IPS DF 19.7 (cell line): Measurements from ENCODE around the gene PGLYRP3.
A peak's percentile ranks its signal among the peaks of the same experiment; 100 is the strongest.

Experiments used
- DNase-seq: peaks from one replicate; pipeline ENCODE4 v3.0.0-alpha.2; 2013; ENCODE audit warnings: low read depth, low spot score

PGLYRP3 gene, protein sequence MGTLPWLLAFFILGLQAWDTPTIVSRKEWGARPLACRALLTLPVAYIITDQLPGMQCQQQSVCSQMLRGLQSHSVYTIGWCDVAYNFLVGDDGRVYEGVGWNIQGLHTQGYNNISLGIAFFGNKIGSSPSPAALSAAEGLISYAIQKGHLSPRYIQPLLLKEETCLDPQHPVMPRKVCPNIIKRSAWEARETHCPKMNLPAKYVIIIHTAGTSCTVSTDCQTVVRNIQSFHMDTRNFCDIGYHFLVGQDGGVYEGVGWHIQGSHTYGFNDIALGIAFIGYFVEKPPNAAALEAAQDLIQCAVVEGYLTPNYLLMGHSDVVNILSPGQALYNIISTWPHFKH

DNA sequence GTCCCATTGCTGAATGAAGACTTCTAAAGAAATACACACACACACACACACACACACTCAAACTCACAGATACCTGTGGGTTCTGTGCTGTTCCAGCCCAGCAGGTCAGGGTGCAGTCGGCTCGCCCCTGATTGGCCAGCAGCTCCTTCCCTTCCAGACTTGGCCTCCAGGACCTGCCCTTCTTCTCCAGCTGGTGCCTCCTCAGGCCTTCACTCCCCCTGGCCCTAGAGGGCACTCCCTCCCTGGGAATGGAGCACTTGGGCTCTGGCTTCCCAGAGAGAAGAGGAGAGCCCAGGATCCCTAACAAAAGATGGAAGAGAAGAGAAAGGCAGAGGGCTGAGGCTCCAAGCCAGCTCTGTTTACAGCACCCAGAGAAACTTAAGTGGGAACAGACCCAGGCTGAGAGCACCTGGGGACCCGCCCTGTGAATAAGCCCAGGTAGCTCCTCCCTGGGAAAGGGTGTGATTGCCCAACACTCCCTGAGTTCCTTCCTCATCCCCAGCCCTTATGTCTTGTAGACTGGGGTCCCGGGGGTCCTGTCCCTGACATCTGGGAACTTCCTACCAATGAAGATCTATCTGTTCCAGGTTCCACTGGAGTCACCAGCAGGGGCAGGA is at the start of gene PGLYRP3:
Gene PGLYRP3 (minus strand): TSS at position 383 of the 617 bp plus-strand sequence. CDS start 2,287 bp downstream, outside the sequence.
- no peak for DNase-seq

DNA sequence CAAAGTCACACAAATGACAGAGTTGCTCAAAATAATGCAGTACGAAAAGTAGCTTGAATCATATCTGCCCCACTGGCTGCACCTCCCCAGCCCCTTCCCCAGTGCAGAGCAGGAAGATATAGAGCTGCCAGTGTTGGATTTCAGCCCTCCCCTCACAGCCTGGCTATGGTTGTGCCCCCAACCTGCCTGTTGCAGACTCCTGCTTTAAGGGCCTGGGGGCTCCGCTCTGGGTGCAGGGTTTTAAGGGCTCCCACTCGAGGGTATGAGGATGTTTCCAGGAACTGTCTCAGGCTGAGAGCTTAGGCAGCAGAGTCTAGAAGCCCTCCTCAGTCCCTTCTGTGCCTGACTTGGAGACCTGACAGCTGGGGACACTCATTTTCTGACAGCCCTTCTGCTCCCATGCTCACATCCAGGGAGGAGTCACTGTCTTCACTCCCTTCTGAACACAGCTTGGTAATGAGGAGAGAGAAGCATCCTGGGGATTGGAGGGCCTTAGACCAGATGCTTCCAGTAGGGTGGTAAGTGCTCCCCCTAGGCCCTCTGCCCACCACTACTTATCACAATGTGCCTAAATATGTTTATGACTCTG is 49.5 kb upstream of the PGLYRP3 start:
- DNase-seq = no peak

DNA sequence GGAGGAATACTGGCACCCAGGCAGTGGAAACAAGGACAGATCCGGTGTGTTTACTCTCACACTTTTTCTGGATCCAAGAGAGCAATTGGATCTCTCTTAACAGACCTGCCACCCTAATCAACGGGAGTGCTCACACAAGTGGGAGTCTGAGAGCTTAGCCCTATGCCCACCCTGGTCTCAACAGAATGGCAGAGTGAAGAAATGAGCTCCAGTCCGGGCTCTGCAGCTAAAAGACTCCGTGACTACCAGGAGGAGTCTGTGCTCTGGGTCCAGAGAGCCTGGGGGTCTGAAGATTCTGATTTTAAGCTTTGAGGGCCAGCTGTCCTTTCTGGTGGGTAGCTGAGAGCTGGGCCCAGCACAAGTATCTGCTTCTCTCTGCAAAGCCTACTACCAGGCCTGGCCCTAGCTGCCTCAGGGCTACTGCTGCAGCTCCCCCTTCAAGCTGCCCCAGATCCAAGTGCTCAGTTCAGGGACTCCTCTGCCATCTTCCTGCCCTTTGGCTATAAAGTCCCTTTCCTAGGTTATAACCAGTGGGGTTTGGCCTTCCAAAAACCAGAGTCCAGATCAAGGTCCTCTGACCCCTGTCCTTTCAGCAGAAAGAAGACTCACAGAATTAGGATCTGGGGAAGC is 48.8 kb upstream of the PGLYRP3 start:
- no peak for DNase-seq

DNA sequence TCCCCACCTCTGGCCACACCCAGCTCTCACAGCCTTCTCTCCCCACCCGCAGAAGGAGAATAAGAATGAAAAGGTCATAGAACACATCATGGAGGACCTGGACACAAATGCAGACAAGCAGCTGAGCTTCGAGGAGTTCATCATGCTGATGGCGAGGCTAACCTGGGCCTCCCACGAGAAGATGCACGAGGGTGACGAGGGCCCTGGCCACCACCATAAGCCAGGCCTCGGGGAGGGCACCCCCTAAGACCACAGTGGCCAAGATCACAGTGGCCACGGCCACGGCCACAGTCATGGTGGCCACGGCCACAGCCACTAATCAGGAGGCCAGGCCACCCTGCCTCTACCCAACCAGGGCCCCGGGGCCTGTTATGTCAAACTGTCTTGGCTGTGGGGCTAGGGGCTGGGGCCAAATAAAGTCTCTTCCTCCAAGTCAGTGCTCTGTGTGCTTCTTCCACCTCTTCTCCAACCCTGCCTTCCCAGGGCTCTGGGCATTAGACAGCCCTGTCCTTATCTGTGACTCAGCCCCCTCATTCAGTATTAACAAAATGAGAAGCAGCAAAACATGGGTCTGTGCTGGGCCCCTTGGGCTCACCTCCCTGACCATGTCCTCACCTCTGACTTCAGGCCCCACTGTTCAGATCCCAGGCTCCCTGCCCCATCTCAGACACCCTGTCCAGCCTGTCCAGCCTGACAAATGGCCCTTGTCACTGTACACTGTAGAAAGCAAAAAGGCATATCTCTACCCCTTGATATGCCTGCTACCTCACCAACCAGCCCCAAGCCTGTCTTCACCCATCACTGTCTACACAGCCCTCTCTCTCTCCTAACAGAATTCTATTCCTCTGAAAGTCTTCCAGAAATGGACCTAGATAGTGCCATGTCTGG is 48.1 kb upstream of the PGLYRP3 start:
- DNase-seq = no peak

DNA sequence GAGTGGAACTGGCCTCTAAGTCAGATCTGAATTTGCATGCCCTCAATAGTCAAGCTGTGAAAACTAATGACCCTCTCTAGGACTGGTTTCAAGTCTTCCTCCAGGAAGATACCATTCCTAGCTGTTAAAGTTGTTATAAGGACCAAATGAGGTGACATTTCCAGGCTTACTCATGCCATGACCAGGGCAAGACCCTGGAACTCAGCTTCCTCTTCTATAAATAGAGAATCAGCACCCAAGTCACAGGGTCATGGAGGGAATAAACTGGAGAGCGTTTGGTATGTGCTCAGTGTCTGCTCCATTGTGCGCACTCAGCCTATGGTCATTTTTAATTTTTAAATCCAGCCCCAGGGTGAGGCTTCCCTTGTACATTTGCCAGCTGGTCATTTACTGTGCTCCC is 47.4 kb upstream of the PGLYRP3 start:
- DNase-seq = no peak

DNA sequence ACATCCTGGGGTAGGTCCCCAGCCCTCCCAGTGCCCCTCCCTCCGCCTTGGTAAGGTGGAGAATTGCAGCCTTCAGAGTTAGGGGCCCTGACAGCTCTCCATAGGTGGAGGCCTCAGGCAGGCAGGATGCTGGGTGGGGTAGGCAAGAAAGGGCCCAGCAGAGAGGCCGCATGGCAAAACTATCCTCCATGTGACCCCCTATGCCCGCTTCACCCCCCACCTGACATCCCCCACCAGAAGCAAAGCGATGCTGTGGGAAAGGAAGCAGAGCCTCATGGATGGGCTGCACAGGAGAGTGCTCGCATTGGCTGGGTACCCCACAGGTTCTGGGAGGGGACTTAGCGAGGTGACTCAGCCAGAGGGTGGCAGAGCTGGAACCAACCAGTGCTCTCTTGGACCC is 46.5 kb upstream of the PGLYRP3 start:
- no peak for DNase-seq

DNA sequence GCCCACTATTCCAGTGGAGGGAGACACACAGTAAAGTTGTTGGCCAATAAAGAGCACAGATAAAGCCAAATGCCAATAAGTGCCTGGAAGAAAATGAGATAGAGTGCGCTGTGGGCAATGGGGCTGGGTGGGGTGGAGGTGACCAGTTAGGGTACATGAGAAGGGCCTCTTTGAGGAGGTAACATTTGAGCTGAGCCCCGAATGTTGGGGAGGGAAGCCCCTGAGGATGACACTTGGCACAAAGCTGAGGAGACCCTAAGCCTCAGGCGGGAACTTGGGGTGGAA is 45.9 kb upstream of the PGLYRP3 start:
- DNase-seq = no peak

DNA sequence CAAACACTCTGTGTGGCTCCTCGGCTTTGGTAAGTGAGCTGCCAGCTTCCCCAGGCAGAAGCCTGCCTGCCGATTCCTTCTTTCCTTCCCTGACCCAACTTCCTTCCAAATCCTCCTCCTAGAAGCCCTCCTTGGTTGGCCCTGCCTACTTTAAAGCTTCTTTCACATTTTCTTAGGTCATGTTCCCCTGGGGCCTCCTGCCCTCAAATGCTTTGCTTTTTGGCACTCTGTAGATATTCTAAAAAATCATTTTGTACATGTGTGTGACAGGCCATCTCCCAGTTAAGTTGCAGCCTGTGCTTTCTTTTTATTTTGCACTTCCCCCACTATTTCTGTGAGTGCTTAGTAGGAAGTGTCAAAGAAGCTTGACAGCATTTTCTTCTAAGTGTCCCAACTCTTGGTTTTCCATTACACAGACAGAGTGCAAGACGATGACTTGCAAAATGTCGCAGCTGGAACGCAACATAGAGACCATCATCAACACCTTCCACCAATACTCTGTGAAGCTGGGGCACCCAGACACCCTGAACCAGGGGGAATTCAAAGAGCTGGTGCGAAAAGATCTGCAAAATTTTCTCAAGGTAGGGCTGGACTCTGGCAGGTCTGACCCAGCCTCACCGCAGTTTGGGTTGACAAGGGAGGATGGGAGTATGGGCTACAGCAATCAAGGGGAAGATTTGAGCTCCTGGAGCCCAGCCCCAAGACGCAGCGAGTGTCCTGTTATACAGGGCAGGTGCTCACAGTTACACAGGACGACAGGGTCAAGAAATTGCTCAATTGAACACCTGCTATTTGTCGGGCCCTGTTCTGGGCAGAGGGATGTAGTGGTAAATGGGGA is 45.3 kb upstream of the PGLYRP3 start, which contains the start of gene S100A9:
Gene S100A9 (plus strand): TSS at position 2 of the 838 bp plus-strand sequence. CDS start 430 bp downstream, at position 432.
- no peak for DNase-seq

DNA sequence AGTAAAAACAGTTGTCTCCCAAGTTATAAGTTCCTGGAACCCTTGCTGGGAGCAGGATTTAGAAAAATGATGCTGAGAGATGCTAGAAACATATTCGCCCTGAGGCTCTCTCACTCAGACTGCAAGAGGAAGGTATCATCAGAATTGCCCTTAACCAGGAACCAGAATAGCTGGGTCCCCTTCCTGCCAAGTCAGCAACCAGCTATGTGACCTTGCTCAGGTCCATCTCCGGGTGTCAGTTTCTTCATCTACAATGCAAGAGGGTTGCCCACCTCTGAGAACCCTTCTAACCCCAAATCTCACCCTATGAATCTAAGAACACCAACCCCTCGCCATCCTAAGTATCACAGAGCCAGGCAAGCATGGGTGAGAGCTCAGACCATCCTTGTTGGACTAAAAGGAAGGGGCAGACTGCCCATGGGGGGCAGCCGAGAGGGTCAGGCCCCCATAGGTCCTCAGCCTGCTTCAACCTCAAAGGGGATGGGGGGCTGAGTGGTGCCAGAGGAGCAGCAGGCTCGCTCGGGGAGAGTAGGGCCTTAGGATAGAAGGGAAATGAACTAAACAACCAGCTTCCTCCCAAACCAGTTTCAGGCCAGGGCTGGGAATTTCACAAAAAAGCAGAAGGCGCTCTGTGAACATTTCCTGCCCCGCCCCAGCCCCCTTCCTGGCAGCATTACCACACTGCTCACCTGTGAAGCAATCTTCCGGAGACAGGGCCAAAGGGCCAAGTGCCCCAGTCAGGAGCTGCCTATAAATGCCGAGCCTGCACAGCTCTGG is 44.5 kb upstream of the PGLYRP3 start:
- DNase-seq = no peak

DNA sequence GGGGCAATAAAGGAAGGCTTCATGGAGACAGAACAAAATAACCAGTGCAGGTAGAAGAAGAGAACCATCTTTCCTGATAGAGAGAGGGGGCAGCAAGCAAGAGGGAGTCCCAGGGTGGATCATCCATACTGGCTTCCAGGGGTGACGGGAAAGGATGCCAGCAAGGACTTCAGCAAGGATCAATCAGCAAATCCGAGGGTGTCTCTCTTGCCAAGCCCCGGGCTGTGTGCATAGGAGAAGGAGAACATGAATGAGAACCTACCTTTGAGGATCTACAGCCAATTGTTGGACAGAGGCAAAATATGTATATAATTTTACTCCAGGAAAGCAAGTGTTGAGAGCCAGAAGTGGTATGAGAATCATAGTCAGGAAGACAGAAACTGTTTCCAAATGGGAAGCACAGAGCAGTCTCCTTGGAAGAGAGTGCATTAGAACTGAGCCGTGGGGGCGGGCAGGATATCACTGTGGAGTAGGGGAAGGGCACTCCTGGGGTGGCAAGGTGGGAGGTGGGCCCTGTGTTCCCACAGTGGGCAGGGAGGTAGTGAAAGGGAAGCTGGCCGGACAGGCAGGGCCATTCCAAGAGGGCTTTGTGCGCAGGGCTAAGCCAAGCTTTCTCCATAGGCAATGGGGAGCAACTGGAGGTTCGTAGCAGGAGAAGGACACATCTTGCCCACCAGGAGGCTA is 43.8 kb upstream of the PGLYRP3 start:
- no peak for DNase-seq

DNA sequence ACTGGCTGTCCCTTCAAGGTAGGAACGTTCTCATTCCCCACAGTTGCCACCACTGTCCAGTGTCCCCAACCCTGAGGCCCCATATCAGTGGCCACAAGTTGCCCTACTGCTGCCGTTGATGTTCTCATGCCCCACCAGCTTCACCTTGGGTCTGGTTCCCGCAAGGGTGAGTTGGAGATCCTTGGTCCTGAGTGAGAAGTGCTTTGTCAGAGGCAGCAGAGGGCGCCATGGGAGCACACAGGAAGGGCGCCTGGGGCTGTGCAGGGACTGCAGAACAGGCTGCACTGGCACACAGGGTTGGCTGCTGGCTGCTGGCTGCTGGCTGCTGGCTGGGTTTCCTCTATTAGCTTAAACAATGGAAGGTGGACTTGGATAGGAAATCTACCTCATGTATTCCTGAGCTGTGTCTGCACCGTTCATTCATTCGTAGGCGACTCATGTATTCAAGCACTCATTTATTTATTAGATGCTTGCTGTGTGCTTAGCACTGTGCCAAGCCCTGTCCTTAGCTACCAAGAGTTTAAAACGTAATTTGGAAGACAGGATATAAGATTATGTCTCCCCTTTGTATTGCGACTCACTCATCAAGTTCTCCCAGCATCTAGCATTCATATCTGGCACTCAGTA is 42.8 kb upstream of the PGLYRP3 start:
- DNase-seq = peak; percentile 52

DNA sequence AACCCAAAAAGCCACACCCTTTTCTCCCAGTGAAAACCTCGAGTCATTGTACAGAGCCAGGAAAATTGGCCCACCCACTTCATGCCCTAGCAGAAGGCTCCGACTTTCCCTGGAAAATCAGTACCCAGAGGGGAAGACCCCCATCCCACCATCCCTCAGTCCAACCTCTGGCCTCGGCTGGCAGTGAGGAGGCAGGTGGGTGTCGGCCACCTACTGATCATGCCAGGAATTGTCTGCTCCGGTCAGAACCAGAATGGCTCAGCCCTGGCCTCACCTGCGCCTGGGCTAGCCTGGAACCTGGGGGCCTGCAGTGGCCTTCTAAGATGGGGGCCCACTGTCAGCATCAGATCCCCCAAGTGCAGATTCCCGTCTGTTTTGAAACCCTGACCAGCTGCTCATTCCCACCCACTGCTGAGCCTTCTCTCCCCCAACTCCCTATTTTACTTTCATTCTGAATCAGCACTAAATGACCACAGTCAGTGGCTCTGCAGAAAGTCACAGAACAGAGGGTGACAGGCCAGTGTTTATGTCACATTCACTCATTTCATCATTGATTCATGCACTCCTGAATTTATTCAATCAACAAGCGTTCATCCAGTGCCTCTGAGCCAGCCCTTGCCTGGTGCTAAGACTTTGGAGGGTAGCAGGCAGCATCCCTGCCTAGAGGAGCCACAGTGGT is 41.9 kb upstream of the PGLYRP3 start:
- no peak for DNase-seq

DNA sequence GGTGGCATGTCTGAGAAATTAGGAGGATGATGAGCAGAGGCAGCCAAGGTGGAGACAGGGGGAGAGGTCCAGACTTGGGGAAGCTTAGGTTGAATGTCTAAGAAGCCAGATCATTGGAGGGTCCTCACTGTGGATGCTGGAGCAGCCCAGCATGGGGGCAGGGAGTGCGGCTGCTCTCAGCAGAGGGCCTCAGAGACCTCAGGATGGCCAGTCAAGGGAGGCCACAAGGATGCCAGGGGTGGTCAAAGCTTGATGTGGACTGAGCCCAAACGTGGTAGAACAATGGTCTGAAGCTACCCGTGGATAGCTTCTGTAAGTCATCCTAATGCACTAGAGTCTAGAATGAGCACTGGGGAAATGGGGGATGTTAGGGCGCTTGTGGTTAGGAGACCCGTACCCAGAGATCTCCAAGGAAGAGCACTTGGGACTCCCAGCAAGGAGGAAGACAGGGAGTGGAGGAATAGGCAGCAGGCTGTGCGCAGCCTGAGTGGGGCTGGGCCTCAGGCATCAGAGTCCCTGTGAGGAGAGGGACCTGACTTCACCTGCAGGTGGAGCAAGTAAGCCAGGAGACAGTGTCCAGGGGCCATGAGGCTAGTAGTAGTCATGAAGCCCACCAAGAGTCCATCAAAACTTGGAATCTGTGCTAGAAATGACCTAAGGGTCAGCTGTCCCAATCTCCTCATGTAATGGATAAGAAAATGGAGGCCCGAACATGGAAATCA is 40.6 kb upstream of the PGLYRP3 start:
- DNase-seq = peak; percentile 40

DNA sequence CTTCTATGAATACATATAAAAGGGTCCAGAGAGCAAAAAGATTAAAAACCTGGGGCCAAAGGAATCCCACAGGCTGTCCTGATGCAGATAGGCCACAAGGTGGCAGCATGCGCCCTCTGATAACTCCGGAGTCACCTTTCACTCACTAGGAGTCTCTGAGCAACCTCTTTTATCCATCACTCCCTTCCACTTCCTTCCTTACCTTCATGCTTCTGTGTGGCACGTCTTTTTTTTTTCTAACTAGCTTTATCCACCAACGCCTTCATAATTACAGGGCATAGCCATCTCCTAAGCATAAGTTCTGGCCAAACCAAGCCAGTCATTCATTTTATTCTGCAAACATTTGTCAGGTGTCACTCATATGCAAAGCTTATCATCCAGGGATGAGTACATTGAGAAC is 39.8 kb upstream of the PGLYRP3 start:
- no peak for DNase-seq

DNA sequence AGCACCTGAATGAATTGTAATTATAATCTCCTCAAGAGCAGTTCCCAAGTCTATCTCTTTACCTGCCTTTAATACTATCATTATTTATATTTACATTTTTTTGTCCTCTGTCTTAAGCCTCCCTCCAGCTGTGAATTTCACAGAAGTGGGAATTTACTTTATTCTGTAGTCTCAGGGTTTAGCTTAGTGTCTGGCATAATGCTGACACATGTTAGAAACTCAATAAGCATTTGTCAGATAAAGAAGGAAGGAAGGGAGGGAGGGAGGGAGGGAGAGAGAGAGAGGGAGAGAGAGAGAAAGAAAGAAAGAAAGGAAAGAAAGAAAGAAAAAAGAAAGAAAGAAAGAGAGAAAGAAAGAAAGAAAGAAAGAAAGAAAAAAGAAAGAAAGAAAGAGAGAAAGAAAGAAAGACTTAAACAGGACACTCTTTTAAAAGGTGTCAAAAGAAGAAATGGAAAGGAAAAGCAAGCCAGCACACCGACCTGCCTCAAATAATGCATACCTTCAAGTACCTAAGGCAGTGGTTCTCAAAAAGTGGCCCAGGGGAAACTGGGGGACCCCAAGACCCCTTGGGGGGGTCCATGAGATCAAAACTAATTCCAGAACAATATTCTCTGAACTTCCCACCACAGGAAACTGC is 37.7 kb upstream of the PGLYRP3 start:
- no peak for DNase-seq

DNA sequence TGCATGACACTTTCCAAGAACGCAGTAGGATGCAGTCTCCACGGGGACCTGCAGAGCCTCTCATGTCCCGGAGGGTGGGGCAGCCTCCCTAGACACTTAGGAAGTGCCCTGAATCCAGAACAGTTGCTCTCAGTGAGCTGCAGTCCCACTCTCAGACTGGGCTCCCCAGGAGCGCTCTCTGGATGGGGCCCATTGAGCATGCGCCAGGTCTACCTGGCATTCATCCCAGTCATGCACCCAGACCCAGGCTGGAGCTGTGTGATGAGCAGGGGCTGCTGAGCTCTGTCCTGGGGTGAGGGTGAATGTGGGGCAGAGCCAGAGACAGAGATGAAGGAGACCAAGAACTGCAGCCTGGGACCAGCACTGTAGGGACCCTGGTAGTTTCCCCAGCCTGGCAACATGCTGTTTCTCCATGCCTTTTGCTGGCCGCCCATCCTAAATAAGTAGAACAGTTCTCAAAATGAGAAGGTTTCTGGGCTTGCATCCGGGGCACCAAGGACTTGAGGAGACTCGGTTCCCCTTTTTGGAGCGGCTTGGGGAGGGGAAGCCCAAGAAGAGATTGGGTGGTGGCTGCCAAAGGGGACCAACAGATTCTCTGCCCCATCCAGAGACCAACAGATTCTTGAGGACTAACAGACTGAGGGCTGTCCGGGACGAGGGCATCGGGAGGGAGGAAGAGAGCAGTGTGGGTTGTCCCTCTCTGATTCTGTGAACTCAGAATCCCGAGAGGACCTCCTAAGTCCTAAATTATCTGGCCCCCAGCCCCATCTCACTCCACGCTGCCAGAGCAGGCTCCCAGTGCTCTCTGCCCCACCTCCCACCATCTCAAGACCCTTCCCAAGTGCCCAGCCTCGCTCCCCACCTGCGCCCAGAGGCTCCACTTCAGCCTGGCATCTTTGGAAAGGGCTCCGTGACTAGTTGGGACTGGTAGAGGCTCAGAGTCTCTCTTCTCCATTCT is 36.9 kb upstream of the PGLYRP3 start:
- no peak for DNase-seq
